ENCODE results near the gene VWF.

VWF gene

DNA sequence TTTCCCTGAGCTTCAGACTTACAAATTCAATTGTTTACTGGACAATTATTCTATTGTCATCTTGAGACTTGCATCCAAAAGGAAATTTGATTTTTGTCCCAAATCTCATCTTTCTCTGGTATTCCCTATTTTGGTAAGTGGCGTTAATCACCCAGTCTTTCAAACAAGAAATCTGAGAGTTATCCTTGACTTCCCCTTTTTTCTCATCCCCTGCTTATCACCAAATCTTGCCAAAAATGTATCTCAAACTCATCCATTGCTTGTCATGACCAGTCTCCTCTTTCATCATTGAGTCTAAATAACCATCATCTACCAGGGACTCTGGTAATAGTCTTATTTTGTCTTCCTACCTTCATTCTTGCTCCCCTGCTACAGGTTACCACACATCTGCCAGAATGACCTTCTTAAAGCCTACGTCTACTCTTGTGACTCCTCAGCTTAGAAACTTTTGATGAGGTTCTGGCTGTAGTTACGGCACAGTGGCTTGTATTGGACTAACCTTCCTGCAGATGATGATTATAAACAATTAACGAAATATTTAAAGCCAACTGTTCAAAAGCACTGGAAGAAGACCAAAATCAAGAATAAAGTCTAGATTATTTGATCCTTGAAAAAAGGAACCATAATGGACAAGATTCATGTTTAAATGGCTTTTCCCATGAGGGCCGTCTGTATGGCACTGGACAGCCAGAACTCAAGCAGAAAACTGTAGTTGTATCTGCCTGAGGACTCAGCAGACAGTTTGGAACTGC lies 170.5 kb downstream of the VWF start:
- no peak for DNase-seq (ENCODE audit: low read depth, low spot score)

DNA sequence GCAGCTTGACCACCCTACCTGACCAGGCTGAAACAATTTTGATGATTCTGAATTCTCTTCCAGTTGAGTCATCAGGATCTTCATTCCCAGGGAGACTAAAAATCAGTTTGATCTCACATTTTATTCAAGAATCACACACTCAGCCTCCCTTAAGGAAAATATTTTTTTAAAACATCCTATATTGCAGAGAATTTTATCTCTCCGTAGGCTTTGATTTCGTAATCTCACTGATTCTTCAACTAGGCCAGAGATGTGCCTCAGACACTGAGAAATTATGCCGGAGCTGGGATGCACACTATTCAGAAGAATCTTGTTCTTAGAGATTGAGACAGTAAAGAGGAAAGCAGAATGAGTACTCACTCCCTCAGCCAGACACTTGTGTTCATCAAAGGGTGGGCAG lies 172.4 kb downstream of the VWF start:
- DNase-seq (ENCODE audit: low read depth, low spot score), result no peak

DNA sequence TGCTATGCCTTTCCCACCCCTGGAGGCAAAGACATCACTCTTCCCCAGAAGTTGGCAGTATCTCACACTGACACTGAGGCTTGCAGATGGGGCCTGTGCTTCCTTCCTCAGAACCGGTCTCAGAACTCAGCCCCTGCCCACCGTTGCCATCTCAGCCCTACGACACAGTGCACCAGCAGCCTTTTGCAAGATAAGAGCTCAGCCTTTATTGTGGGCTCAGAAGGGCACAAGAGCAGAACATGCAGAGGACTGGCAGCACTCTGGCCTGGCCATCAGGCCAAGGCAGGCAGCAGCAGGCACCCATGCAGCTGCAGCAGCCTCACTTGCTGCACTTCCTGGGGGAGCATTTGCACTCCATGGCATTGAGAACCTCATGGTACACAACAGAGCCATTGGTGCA lies 175.8 kb downstream of the VWF start:
- no peak for DNase-seq (ENCODE audit: low read depth, low spot score)

DNA sequence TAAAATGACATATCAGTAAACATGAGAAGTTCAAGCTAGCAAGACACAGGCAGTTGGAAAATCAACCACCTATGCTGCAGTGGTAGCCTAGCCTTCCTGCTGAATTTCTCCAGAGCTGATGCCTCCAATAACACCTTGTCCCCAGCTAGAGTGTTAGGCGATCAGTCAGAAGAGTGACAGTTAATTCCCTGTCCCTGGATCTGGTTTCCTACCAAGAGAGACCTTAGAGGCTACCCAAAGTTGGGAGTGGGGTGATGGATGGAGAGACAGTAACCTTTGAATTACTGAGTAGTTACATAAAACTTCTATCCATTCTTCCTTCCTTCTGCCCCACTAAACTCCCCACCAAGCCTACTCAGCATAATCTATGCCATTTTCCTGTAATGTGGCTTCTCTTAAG lies 177.5 kb downstream of the VWF start:
- DNase-seq (ENCODE audit: low read depth, low spot score), result no peak

DNA sequence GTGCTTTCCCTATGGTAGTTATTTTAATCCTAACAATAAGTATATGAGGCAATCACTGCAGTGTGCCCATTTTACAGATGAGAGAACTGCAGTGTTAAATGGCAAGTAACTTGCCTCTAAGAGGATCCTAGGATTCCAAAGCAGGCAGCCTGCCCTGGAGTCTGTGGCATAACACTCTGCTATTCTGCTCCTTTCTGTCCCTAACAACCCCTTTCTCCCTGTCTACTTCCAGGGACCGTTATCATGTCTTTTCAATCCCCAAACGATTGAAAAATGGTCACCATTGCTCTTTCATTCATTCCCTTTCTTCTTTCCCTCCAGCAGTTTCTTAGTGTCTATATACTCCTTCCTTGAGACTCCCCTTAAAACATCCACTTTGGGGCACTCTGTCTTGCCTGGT lies 178.1 kb downstream of the VWF start:
- DNase-seq (ENCODE audit: low read depth, low spot score), result no peak

DNA sequence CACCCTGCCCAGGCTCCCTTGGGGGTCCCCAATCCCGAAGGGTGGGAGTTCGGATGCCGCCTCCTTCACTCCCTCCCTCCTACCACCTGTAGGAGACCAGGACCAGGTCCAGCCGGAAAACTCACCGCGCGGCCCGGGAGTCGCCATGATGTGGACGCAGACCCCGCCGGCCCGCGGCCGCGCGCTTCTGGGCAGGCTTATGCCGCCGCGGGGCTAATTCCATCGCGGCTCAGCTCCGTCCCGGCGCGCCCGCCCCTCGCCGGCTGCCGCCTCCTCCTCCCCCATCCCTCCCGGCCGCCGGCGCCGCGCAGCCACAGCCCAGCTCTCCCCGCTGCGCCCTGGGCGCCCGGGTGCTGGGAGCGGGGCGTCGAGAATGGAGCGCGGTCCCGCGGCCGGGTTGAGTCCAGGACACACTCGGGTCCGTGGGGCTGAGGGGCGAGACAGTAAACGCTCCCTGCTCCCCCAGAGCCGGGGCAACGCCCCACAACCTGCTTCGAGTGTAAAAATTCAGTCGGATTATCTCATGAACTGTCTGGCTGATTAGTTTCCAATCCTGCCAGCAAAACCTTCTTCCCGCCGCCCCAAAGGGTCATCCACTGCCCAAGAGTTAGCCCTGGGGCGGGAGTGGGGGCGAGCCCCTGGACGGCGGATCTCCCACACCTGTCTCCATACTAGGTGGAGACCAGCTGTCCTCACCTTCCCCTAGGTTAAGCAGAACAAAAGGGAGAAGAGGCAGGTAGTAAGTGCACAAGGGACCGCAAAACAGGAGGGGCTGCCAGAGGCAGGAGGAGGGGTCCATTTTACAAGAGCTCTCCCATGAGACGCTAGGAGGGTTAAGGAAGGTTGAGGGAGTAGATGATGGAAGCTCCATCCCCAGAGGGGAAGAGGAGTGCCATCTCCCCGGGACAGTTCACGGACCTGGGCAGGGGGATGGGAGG lies 179.1 kb downstream of the VWF start, which contains the start of gene ANO2:
Gene ANO2 (minus strand): TSS at position 189 of the 938 bp plus-strand sequence. CDS start 42 bp downstream, at position 147.
- no peak for DNase-seq (ENCODE audit: low read depth, low spot score)

DNA sequence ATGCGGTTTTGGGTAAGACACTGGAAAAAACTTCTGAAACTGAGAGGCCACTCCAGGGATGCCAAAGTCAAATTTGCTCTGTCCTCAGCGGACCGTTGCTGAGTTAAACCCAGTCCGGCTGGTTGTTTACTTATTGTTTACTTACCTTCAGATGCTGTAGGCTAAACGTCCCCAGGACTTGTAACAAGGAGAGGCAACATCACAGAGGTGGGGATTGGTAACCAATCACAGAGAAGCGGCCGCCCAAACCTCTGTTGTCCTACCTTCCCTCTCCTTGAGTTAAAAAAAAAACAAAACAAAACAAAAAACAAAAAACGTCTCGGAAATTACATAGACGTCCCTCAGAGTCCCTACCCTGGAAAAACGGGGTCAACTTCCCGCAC lies 179.8 kb downstream of the VWF start:
- no peak for DNase-seq (ENCODE audit: low read depth, low spot score)

DNA sequence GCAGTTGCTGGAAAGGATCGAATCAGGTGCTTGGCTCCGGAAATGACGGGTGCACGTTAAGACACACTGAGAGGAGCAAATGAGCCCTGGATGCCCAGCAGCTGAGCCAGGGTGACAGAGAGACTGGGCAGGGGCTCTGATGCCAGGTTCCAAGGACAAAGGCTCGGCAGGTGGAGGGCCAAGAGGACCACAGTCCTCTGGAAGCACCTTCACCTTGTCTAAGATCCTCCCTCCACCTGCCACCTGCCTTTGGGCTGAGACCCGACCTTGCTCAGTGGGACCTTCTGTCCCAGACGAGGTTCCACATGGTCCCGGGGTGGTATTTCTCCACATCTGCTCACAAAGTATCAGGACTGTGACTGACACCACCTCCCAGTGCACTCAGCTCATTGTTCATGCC lies 180.4 kb downstream of the VWF start:
- no peak for DNase-seq (ENCODE audit: low read depth, low spot score)

DNA sequence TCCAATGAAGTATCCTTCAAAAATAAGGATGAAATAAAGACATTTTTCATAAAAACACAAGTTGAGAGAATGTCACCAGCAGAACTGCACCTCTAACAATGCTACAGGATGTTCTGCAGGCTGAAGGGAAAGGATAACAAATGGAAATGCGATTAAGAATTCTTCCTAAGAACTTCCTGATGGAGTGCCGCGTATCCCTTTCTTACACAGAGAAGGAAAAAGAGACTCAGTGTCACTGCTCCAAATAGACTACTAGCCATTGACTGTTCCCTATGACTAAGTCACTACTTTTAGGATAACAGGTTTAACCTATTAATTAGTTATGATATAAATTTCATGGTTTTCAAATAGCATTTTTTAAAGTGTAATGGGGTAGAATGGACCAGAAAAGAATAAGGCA lies 182.6 kb downstream of the VWF start:
- no peak for DNase-seq (ENCODE audit: low read depth, low spot score)

DNA sequence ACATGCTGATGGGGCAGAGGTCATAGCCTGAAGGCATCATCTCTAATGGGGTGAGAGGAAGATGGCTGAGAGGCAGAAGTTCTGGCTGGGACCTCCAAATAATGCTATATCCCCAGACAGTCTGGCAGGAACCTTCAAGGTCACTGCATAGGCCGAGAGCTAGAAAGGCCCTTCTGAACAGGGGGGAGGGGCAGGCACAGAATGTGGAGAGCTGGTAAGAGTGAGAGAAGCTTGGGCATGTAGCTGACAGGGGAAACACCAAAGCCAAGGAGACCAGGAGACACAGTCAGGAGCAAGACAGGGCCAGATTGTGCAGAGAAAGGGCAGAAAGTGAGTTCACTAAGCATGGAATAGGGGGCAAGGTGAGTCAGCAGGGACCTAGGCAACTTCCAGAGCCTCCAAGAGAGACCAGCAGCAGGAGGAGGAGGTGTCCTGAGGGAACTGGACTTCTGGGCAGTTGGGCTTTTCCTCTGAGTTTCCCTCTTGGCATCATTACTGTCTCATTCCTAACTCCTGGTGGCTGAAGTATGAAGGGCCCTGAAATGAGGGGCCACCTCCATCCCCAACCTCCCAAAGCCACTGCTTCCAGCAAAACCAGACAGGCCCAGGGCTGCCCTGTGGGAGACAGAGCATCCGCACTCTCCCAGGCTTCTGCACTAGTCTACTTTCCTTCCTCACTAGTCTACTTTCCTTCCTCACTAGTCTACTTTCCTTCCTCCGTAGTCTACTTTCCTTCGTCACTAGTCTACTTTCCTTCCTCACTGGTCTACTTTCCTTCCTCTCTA lies 196.5 kb downstream of the VWF start:
- no peak for DNase-seq (ENCODE audit: low read depth, low spot score)

DNA sequence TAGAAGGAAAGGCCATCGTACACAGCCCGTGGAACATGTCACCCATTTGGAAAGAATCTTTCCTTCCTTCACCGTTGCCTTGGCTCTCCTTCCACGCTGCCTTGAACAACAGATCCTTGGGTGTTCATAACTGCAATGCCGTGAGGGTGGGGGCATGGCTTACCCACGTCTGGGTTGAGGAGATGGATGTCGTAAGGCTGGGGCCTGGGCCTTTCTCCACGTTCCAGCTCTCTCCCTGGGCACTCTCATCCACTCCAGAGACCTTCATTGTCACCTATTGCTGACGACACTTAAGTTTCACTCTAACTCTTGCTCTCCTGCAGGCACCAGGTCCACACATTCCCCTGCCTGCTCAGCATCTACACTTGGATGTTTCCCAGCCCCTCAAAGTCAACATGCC lies 198.8 kb downstream of the VWF start:
- no peak for DNase-seq (ENCODE audit: low read depth, low spot score)

DNA sequence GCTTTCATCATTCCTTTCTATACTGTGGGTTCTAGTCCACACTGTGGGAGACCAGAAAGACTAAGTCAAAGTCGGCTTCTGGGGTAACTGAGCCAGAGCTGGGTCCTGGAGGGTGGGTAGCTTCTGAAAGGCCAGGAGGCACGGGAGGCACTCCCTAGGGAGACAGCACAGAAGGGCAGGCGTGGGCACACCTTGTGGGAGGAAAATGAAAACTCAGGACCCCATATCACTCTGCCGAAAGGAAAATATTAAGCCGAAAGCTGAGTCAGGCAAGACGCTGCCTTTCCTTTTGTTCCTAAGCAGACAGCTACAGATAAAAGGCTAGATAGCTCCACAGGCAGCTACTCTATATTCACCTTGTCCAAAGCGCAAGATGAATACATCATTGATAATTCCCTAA lies 200.1 kb downstream of the VWF start:
- DNase-seq (ENCODE audit: low read depth, low spot score), result no peak

DNA sequence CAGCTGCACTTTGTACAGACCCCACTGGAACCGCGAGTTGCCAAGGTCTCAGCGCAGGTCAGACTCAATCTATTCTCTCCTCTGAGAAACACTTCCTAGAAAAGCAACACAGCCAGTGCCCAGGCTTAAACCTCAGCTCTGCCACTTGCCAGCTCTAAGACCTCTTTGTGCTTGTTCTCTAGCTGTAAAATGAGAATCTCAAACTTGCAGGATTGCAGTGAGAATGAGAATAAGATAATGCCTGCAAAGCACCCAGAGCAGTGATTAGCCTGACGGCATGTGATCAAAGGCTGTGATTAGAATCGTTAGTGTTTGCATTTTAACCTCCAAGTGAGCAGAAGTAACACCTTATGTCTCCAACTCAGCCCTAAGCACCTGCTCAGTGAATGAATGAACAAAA lies 200.7 kb downstream of the VWF start:
- no peak for DNase-seq (ENCODE audit: low read depth, low spot score)

DNA sequence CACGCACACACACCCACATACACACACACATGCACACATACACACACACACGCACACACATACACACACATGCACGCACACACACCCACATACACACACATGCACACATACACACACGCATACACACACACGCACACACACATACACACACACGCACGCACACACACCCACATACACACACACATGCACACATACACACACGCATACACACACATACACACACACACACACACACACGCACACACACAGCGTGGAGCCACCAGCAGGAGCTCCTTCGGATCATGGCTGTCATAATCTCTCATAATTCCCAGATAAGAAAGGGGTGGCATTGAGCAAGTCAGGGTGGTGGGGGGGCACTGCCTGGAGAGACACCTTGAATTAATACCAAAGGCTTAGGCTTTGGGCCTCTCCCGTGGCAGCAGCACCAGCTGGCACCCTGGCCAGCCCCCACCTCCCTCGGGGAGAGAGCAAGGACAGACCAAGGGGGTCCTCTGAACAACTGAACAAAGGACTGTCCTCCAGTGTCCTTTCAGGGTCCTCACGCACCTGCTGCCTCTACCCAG lies 201.3 kb downstream of the VWF start:
- no peak for DNase-seq (ENCODE audit: low read depth, low spot score)

DNA sequence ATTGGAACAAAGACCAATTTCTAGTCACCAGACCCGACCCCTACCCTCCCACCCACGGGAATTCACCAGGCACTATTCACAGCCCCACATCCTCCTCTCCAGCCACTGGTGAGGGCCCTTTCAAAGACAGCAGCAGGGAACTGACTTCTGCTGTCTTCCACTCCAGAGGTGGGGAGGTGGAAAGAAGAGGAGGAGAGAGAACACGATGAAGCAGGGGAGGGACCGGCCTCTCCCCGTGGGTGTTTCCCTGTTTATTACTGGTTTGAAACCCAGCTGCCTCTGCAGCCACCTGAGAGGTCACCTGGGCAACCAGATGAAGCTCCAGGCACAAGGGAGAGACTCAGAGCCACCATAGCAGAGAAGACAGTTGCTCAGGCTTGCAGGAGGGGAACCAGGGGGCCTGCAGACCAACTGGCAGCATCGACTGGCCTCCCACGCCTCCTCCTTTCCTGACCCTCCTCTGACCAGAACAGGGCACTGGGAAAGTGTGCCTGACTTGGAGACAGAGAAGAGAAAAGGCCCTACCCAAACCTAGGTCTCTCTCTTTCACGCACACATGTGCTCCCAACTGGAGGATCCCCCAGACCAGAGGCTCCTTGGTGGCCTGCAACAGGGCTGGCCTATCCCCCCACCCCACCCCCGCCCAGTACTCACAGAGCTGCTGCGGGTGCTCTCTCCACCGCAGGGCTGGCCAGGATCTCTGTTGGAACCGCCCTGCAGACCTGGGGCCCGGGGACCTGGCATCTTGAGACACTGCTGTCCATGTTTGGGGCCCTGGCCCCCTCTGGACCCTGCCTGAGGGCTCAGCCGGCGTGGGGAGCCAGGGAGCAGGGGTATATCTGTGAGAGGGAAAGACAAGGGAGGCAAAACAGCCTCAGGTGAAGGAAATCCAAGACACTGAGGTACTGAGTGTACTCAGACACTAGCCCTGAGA lies 202.2 kb downstream of the VWF start:
- DNase-seq (ENCODE audit: low read depth, low spot score), result no peak

DNA sequence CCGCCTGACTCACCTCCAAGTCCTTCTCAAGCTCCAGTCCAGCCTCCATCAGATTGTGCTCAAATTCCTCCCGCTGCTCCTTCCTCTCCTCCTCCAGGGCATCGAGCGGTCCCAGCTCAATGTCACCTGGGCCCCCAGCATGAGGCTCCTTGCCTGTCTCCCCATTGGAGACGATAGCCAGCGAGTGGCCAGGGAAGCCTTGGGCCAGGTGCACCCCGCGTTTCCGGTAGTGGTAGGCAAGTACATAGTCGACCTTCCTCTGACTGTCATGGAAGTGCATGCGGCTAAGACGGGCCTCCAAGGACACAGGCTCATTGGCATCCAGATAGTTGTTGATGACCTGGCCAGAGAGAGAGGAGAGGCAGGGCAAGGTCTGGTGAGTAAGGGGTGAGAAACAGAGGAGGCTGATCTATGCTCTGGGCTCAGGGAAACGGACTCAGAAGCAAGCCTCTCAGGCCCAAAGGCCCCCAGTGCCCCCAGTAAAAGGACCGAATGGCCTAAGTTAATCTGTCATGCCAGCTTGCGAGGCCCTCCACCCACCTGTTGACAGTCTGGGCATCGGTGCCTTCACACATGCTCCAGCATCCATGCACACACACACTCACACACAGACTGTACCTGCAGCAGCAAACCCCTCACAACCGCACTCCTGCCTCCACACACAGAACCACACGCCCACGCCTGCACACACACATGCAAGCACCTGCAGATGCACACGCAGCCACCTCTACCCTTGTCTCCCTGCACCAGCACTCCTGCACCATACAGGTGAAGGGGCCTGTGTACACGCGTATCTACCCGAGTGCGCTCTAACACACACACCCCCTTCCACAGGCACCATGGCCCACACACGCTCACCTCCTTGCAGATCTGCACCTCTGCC lies 203.2 kb downstream of the VWF start:
- no peak for DNase-seq (ENCODE audit: low read depth, low spot score)

DNA sequence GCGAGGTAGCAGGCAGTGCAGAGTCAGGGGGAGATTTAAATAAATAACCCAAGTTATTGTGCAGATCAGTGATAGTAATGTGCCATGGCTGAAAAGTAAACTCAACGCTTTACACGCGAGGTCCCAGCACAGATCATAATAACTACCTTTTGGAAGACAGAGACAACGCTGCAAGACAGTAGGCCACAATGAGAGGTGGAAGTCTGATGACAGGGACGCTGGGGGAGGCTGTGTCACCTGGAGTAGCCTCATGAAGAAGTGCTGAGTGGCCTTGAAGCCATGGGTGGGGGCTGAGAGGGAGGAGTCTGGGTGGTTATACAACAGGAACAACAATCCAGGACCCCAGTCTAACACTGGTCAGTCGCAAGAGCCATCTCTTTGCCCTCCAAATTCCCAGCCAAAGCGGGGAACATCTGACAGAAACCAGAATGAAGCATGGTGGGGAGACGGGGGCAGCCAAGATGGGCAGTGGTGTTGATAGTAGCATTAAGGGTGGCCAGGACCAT lies 207.6 kb downstream of the VWF start:
- DNase-seq (ENCODE audit: low read depth, low spot score), result no peak

DNA sequence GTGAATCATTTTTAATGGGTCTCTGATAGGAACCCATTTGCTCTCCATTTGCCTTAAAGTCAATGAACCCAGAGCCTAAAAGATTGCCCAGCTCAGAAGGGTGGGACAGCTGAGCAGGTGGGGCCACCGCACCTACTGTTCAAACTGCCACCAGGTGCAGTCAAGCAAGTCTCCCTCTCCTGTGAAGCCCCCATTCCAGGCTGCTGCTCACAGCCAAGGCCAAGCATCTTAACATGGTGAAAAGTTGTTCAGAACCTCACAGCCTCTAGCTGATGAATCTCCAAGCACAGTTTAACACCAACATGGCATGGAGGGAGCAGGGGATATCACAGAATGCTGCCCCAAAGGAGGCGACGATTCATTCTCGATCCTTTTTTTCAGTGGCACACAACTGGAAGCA lies 209.0 kb downstream of the VWF start:
- DNase-seq (ENCODE audit: low read depth, low spot score), result no peak

DNA sequence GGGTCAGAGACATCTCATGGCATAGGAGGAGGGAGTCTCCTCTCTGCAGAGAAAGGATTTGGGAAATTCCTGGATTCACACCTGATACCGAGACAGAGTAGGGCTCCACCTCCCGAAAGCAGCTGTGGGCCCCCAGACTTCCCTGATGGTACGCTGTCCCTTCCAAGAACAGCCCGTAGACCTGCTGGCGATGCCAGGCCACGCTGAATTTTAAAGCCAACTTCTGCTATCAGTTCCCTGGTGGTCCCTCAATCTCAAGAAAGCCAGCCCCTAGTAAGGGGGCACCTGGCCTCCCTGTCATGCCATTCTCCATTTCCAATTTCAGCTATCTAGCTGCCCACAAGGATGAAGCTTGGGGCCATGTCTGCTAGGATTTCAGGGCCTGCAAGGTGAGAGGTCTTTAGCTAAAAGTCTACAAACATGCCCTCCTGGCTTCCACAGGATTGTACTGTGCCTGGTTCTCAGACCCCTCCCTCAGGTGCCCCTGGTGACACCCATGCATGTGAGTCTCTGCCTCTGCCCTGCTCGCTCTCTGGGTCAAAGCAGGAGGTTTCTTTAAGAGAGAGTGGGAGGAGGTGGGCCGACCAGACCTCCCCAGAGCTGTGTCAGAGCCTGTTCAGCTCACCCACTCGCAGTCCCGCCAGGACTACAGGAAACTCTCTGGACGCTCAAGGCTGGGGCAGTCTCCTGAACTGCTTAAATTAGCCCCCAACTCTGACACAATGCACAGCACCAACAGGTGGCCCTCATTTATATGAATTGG lies 209.9 kb downstream of the VWF start:
- no peak for DNase-seq (ENCODE audit: low read depth, low spot score)

Measured in smooth muscle cell of the brain vasculature (primary cell).